ENCODE data around the gene KDM8. TPM values are rescaled to one million over a fixed set of nuclear protein-coding genes. Genes with fewer than 3 reads are reported as not detected.

KDM8 gene
- total RNA-seq, 2 donors from 2014 or later: 1.5 to 9.0 TPM

GRCh38 chr16:27231692-27232060 lies 28.4 kb downstream of the KDM8 start:
- Histone ChIP-seq H3K36me3 (peaks cover 14% of the 10 kb centered on the region), H3K4me1 (ENCODE audit: control insufficient read depth in 1 of 2, low read depth in 2 of 2) (peaks cover 0 to 18% of the 10 kb centered on the region in 2 donors), H3K4me3 (no peak overlapping the region), H3K27me3 (replicated peaks; ENCODE audit: insufficient read depth) (no peaks in the 10 kb centered on the region), H3K9me3 (no peaks in the 10 kb centered on the region), H3K27ac (no peak overlapping the region)
- TF ChIP-seq CTCF (IDR thresholded peaks at IDR 0.05): no peak
- ATAC-seq (ENCODE audit: insufficient number of reproducible peaks, low FRiP score, low read depth): no peak
- no peak for DNase-seq (ENCODE audit: low spot score)

- H3K4me3 ChIP-seq: no peak overlapping the region
- H3K27ac ChIP-seq: no peak overlapping the region
- H3K4me1 ChIP-seq (ENCODE audit: control insufficient read depth in 1 of 2, low read depth in 2 of 2): peaks cover 0 to 18% of the 10 kb centered on the region in 2 donors
- peaks cover 14% of the 10 kb centered on the region for H3K36me3 ChIP-seq
- ATAC-seq (ENCODE audit: insufficient number of reproducible peaks, low FRiP score, low read depth) (no peak), DNase-seq (ENCODE audit: low spot score) (no peak)
- H3K27me3 ChIP-seq (replicated peaks; ENCODE audit: insufficient read depth): no peaks in the 10 kb centered on the region
- H3K9me3 ChIP-seq: no peaks in the 10 kb centered on the region
- TF ChIP-seq CTCF (IDR thresholded peaks at IDR 0.05): no peak
Measured at GRCh38 chr16:27232061-27232900, 29.0 kb downstream of the KDM8 start.

GRCh38 chr16:27232901-27233625 lies 29.7 kb downstream of the KDM8 start:
- ATAC-seq (ENCODE audit: insufficient number of reproducible peaks, low FRiP score, low read depth): no peak

DNA sequence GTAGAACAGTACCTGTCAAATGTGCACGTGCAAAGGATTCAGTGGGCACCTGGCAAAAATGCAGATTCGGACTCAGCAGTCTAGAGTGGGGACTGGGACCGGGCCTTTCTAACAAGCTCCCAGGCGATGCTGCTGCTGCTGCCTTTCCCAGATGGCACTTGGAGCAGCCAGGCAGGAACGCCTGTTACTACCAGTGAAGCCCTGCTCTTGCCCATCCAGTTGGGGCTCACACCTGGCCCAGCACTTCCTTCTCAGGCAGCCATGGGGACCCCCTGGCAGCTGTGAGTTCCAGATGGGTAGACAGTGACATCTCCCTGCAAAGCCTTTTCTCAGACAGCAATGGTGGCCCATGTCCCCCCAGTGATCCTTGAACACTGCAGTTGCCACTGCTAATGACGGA lies 30.4 kb downstream of the KDM8 start:
- ATAC-seq (ENCODE audit: insufficient number of reproducible peaks, low FRiP score, low read depth) (no peak), DNase-seq (ENCODE audit: low spot score) (no peak)
- Histone ChIP-seq H3K4me3 (no peak overlapping the region), H3K27me3 (replicated peaks; ENCODE audit: insufficient read depth) (no peaks in the 10 kb centered on the region), H3K9me3 (no peaks in the 10 kb centered on the region), H3K4me1 (ENCODE audit: control insufficient read depth in 1 of 2, low read depth in 2 of 2) (peaks cover 4 to 18% of the 10 kb centered on the region in 2 donors), H3K36me3 (peaks cover 14% of the 10 kb centered on the region), H3K27ac (no peak overlapping the region)
- no peak for TF ChIP-seq CTCF (IDR thresholded peaks at IDR 0.05)

More at GRCh38 chr16:27232901-27233625, 29.7 kb downstream of the KDM8 start:
- H3K4me3 ChIP-seq: no peak overlapping the region
- DNase-seq (ENCODE audit: low spot score): no peak
- no peaks in the 10 kb centered on the region for H3K9me3 ChIP-seq
- H3K27ac ChIP-seq: no peak overlapping the region
- no peaks in the 10 kb centered on the region for H3K27me3 ChIP-seq (replicated peaks; ENCODE audit: insufficient read depth)
- peaks cover 14% of the 10 kb centered on the region for H3K36me3 ChIP-seq
- TF ChIP-seq CTCF (IDR thresholded peaks at IDR 0.05): no peak
- peaks cover 4 to 18% of the 10 kb centered on the region in 2 donors for H3K4me1 ChIP-seq (ENCODE audit: control insufficient read depth in 1 of 2, low read depth in 2 of 2)

- peaks cover 4 to 18% of the 10 kb centered on the region in 2 donors for H3K4me1 ChIP-seq (ENCODE audit: control insufficient read depth in 1 of 2, low read depth in 2 of 2)
Measured at GRCh38 chr16:27234171-27234570, 30.8 kb downstream of the KDM8 start.

More at GRCh38 chr16:27234171-27234570, 30.8 kb downstream of the KDM8 start:
- no peaks in the 10 kb centered on the region for H3K27me3 ChIP-seq (replicated peaks; ENCODE audit: insufficient read depth)
- DNase-seq (ENCODE audit: low spot score): no peak
- no peak overlapping the region for H3K4me3 ChIP-seq
- no peak for ATAC-seq (ENCODE audit: insufficient number of reproducible peaks, low FRiP score, low read depth)
- peaks cover 14% of the 10 kb centered on the region for H3K36me3 ChIP-seq
- H3K27ac ChIP-seq: no peak overlapping the region
- TF ChIP-seq CTCF (IDR thresholded peaks at IDR 0.05): no peak
- H3K9me3 ChIP-seq: no peaks in the 10 kb centered on the region

All from thoracic aorta (tissue), 2 donors.